ENCODE measurements around the gene GDAP2. TPM values are rescaled to one million over a fixed set of nuclear protein-coding genes. Genes with fewer than 3 reads are reported as not detected.

GDAP2 gene
- 14.3 TPM for polyA plus RNA-seq
- long read RNA-seq, donor 1, partial matches to known transcripts, result 0 of 2 reads
- long read RNA-seq, donor 1, other reads (novel, unspliced or antisense), result 0 of 2 reads
- long read RNA-seq, donor 2, full-length matches to known transcripts, result 8 of 8 reads
- long read RNA-seq, donor 2, partial matches to known transcripts, result 0 of 8 reads
- long read RNA-seq, donor 2, other reads (novel, unspliced or antisense), result 0 of 8 reads
- long read RNA-seq, donor 3, result 0 reads
- long read RNA-seq, donor 4, full-length matches to known transcripts, result 3 of 3 reads
- long read RNA-seq, donor 4, partial matches to known transcripts, result 0 of 3 reads
- long read RNA-seq, donor 4, other reads (novel, unspliced or antisense), result 0 of 3 reads
- long read RNA-seq, donor 5, result 0 reads
- long read RNA-seq, donor 6, full-length matches to known transcripts, result 2 of 2 reads
- long read RNA-seq, donor 6, partial matches to known transcripts, result 0 of 2 reads
- long read RNA-seq, donor 6, other reads (novel, unspliced or antisense), result 0 of 2 reads
- long read RNA-seq, donor 7, result 0 reads
- long read RNA-seq, donor 8, full-length matches to known transcripts, result 2 of 2 reads
- long read RNA-seq, donor 8, partial matches to known transcripts, result 0 of 2 reads
- long read RNA-seq, donor 8, other reads (novel, unspliced or antisense), result 0 of 2 reads
- long read RNA-seq, donor 9, full-length matches to known transcripts, result 1 of 1 reads
- long read RNA-seq, donor 9, partial matches to known transcripts, result 0 of 1 reads
- long read RNA-seq, donor 9, other reads (novel, unspliced or antisense), result 0 of 1 reads
- long read RNA-seq, donor 10, full-length matches to known transcripts, result 1 of 1 reads
- long read RNA-seq, donor 10, partial matches to known transcripts, result 0 of 1 reads
- long read RNA-seq, donor 10, other reads (novel, unspliced or antisense), result 0 of 1 reads
- long read RNA-seq, donor 11, full-length matches to known transcripts, result 2 of 2 reads
- long read RNA-seq, donor 11, partial matches to known transcripts, result 0 of 2 reads
- long read RNA-seq, donor 11, other reads (novel, unspliced or antisense), result 0 of 2 reads

GRCh38 chr1:117929343-117930172, at the start of gene GDAP2, which contains the start of gene WDR3:
TSS of gene GDAP2 (minus strand) at chr1:117929621. CDS start at chr1:117920357, 9,264 bp downstream.
TSS of gene WDR3 (plus strand) at chr1:117929739. CDS start at chr1:117933320, 3,581 bp downstream.
- H3K4me1 ChIP-seq (ENCODE audit: control insufficient read depth, insufficient read depth, low read length), result peaks cover 4% of the 10 kb centered on the region
- H3K9me3 ChIP-seq (ENCODE audit: control insufficient read depth, low read depth, low read length), result no peaks in the 10 kb centered on the region

GRCh38 chr1:117976381-117976780, 47.0 kb upstream of the GDAP2 start:
- Histone ChIP-seq H3K36me3 (ENCODE audit: control insufficient read depth, insufficient read depth, low read length) (no peaks in the 10 kb centered on the region), H3K4me1 (ENCODE audit: control insufficient read depth, insufficient read depth, low read length) (no peaks in the 10 kb centered on the region), H3K4me3 (ENCODE audit: low read length) (no peak overlapping the region), H3K9me3 (ENCODE audit: control insufficient read depth, low read depth, low read length) (no peaks in the 10 kb centered on the region), H3K27ac (ENCODE audit: low read length) (no peak overlapping the region), H3K27me3 (ENCODE audit: control insufficient read depth, insufficient read depth, low read length) (no peaks in the 10 kb centered on the region)
- peak in 1 of 2 donors; percentile 4 for DNase-seq
- no CpG with 5 or more reads among the region's 3 CpGs for WGBS (ENCODE audit: insufficient coverage, low lambda C conversion rate)

More at GRCh38 chr1:117929343-117930172, at the start of gene GDAP2, which contains the start of gene WDR3:
- H3K4me3 ChIP-seq (ENCODE audit: low read length), result peak within 1 kb of the TSS; percentile 75
- H3K27ac ChIP-seq (ENCODE audit: low read length), result peak within 1 kb of the TSS; percentile 79
- WGBS (ENCODE audit: insufficient coverage, low lambda C conversion rate), result no CpG with 5 or more reads among the region's 64 CpGs
- no peaks in the 10 kb centered on the region for H3K27me3 ChIP-seq (ENCODE audit: control insufficient read depth, insufficient read depth, low read length)
- peak; percentile 96 to 98 for DNase-seq
- H3K36me3 ChIP-seq (ENCODE audit: control insufficient read depth, insufficient read depth, low read length), result peaks cover 4% of the 10 kb centered on the region

GRCh38 chr1:117971777-117972176, 42.4 kb upstream of the GDAP2 start:
- no peaks in the 10 kb centered on the region for H3K27me3 ChIP-seq (ENCODE audit: control insufficient read depth, insufficient read depth, low read length)
- H3K36me3 ChIP-seq (ENCODE audit: control insufficient read depth, insufficient read depth, low read length), result no peaks in the 10 kb centered on the region
- H3K4me1 ChIP-seq (ENCODE audit: control insufficient read depth, insufficient read depth, low read length), result no peaks in the 10 kb centered on the region
- no peak overlapping the region for H3K27ac ChIP-seq (ENCODE audit: low read length)
- no peaks in the 10 kb centered on the region for H3K9me3 ChIP-seq (ENCODE audit: control insufficient read depth, low read depth, low read length)
- H3K4me3 ChIP-seq (ENCODE audit: low read length), result no peak overlapping the region
- DNase-seq, result peak in 1 of 2 donors; percentile 6

- Histone ChIP-seq H3K4me3 (ENCODE audit: low read length) (no peak overlapping the region), H3K27ac (ENCODE audit: low read length) (no peak overlapping the region)
These were observed 40.8 kb upstream of the GDAP2 start for GRCh38 chr1:117970252-117970651.

GRCh38 chr1:117967881-117968280, 38.5 kb upstream of the GDAP2 start:
- WGBS (ENCODE audit: insufficient coverage, low lambda C conversion rate), result no CpG with 5 or more reads among the region's 1 CpG
- DNase-seq, result no peak
- Histone ChIP-seq H3K4me3 (ENCODE audit: low read length) (no peak overlapping the region), H3K27ac (ENCODE audit: low read length) (no peak overlapping the region), H3K36me3 (ENCODE audit: control insufficient read depth, insufficient read depth, low read length) (peaks cover 2% of the 10 kb centered on the region), H3K27me3 (ENCODE audit: control insufficient read depth, insufficient read depth, low read length) (no peaks in the 10 kb centered on the region), H3K4me1 (ENCODE audit: control insufficient read depth, insufficient read depth, low read length) (no peaks in the 10 kb centered on the region), H3K9me3 (ENCODE audit: control insufficient read depth, low read depth, low read length) (no peaks in the 10 kb centered on the region)

More at GRCh38 chr1:117970252-117970651, 40.8 kb upstream of the GDAP2 start:
- no CpG with 5 or more reads among the region's 9 CpGs for WGBS (ENCODE audit: insufficient coverage, low lambda C conversion rate)
- H3K9me3 ChIP-seq (ENCODE audit: control insufficient read depth, low read depth, low read length), result no peaks in the 10 kb centered on the region
- no peaks in the 10 kb centered on the region for H3K36me3 ChIP-seq (ENCODE audit: control insufficient read depth, insufficient read depth, low read length)
- H3K27me3 ChIP-seq (ENCODE audit: control insufficient read depth, insufficient read depth, low read length), result no peaks in the 10 kb centered on the region
- H3K4me1 ChIP-seq (ENCODE audit: control insufficient read depth, insufficient read depth, low read length), result no peaks in the 10 kb centered on the region
- no peak for DNase-seq

- no peak for DNase-seq
- peaks cover 5% of the 10 kb centered on the region for H3K36me3 ChIP-seq (ENCODE audit: control insufficient read depth, insufficient read depth, low read length)
- H3K4me3 ChIP-seq (ENCODE audit: low read length), result no peak overlapping the region
- 50% methylated on average over 2 of the region's 4 CpGs for WGBS (ENCODE audit: insufficient coverage, low lambda C conversion rate)
- no peaks in the 10 kb centered on the region for H3K9me3 ChIP-seq (ENCODE audit: control insufficient read depth, low read depth, low read length)
- H3K4me1 ChIP-seq (ENCODE audit: control insufficient read depth, insufficient read depth, low read length), result no peaks in the 10 kb centered on the region
- no peaks in the 10 kb centered on the region for H3K27me3 ChIP-seq (ENCODE audit: control insufficient read depth, insufficient read depth, low read length)
- no peak overlapping the region for H3K27ac ChIP-seq (ENCODE audit: low read length)
These were observed 38.1 kb upstream of the GDAP2 start for GRCh38 chr1:117967477-117967876.

- WGBS (ENCODE audit: insufficient coverage, low lambda C conversion rate), result 100% methylated on average over 1 of the region's 3 CpGs
- no peak overlapping the region for H3K27ac ChIP-seq (ENCODE audit: low read length)
- H3K27me3 ChIP-seq (ENCODE audit: control insufficient read depth, insufficient read depth, low read length), result no peaks in the 10 kb centered on the region
- H3K36me3 ChIP-seq (ENCODE audit: control insufficient read depth, insufficient read depth, low read length), result peaks cover 15% of the 10 kb centered on the region
- H3K4me1 ChIP-seq (ENCODE audit: control insufficient read depth, insufficient read depth, low read length), result no peaks in the 10 kb centered on the region
- H3K4me3 ChIP-seq (ENCODE audit: low read length), result no peak overlapping the region
- no peaks in the 10 kb centered on the region for H3K9me3 ChIP-seq (ENCODE audit: control insufficient read depth, low read depth, low read length)
- no peak for DNase-seq
These were observed 35.0 kb upstream of the GDAP2 start for GRCh38 chr1:117964290-117965038.

GRCh38 chr1:117959364-117959763, 29.9 kb upstream of the GDAP2 start:
- DNase-seq, result no peak
- H3K27me3 ChIP-seq (ENCODE audit: control insufficient read depth, insufficient read depth, low read length), result no peaks in the 10 kb centered on the region
- no peaks in the 10 kb centered on the region for H3K9me3 ChIP-seq (ENCODE audit: control insufficient read depth, low read depth, low read length)
- peaks cover 41% of the 10 kb centered on the region for H3K36me3 ChIP-seq (ENCODE audit: control insufficient read depth, insufficient read depth, low read length)
- 95% methylated on average over 3 of the region's 3 CpGs for WGBS (ENCODE audit: insufficient coverage, low lambda C conversion rate)
- H3K4me3 ChIP-seq (ENCODE audit: low read length), result no peak overlapping the region
- no peaks in the 10 kb centered on the region for H3K4me1 ChIP-seq (ENCODE audit: control insufficient read depth, insufficient read depth, low read length)
- H3K27ac ChIP-seq (ENCODE audit: low read length), result no peak overlapping the region

GRCh38 chr1:117952386-117952785, 23.0 kb upstream of the GDAP2 start:
- Histone ChIP-seq H3K27ac (ENCODE audit: low read length) (no peak overlapping the region), H3K4me3 (ENCODE audit: low read length) (no peak overlapping the region), H3K27me3 (ENCODE audit: control insufficient read depth, insufficient read depth, low read length) (no peaks in the 10 kb centered on the region), H3K9me3 (ENCODE audit: control insufficient read depth, low read depth, low read length) (no peaks in the 10 kb centered on the region), H3K4me1 (ENCODE audit: control insufficient read depth, insufficient read depth, low read length) (no peaks in the 10 kb centered on the region), H3K36me3 (ENCODE audit: control insufficient read depth, insufficient read depth, low read length) (peaks cover 59% of the 10 kb centered on the region)
- WGBS (ENCODE audit: insufficient coverage, low lambda C conversion rate), result no CpG with 5 or more reads among the region's 1 CpG
- DNase-seq, result no peak

All from large intestine (tissue), 12 donors.